ENCODE measurements around the gene CYFIP1.

CYFIP1 gene

GRCh38 chr15:22918056-22918455, 62.1 kb downstream of the CYFIP1 start:
- DNase-seq (ENCODE audit: low read depth in 2 of 2), result no peak

- DNase-seq (ENCODE audit: low read depth in 2 of 2), result no peak
These were observed 62.6 kb downstream of the CYFIP1 start for GRCh38 chr15:22917556-22917955.

- no peak for DNase-seq (ENCODE audit: low read depth in 2 of 2)
These were observed 63.4 kb downstream of the CYFIP1 start for GRCh38 chr15:22916606-22917350.

GRCh38 chr15:22915866-22916515, 64.2 kb downstream of the CYFIP1 start:
- DNase-seq (ENCODE audit: low read depth in 2 of 2), result no peak

- DNase-seq (ENCODE audit: low read depth in 2 of 2), result no peak
These were observed 66.4 kb downstream of the CYFIP1 start for GRCh38 chr15:22913646-22914380.

GRCh38 chr15:22912256-22912655, 67.9 kb downstream of the CYFIP1 start:
- DNase-seq (ENCODE audit: low read depth in 2 of 2), result no peak

GRCh38 chr15:22911306-22911705, 68.9 kb downstream of the CYFIP1 start:
- no peak for DNase-seq (ENCODE audit: low read depth in 2 of 2)

GRCh38 chr15:22908830-22909229, 71.3 kb downstream of the CYFIP1 start:
- DNase-seq (ENCODE audit: low read depth in 2 of 2), result no peak

- DNase-seq (ENCODE audit: low read depth in 2 of 2), result no peak
These were observed 72.8 kb downstream of the CYFIP1 start for GRCh38 chr15:22907161-22907950.

GRCh38 chr15:22904736-22905135, 75.4 kb downstream of the CYFIP1 start:
- no peak for DNase-seq (ENCODE audit: low read depth in 2 of 2)

GRCh38 chr15:22903961-22904534, 76.1 kb downstream of the CYFIP1 start:
- DNase-seq (ENCODE audit: low read depth in 2 of 2), result no peak

- DNase-seq (ENCODE audit: low read depth in 2 of 2), result no peak
These were observed 76.7 kb downstream of the CYFIP1 start for GRCh38 chr15:22903427-22903826.

- no peak for DNase-seq (ENCODE audit: low read depth in 2 of 2)
These were observed 77.2 kb downstream of the CYFIP1 start for GRCh38 chr15:22902981-22903380.

- no peak for DNase-seq (ENCODE audit: low read depth in 2 of 2)
These were observed 77.6 kb downstream of the CYFIP1 start for GRCh38 chr15:22902578-22902977.

GRCh38 chr15:22902046-22902445, 78.1 kb downstream of the CYFIP1 start:
- no peak for DNase-seq (ENCODE audit: low read depth in 2 of 2)

- peak; percentile 7 to 39 for DNase-seq (ENCODE audit: low read depth in 2 of 2)
These were observed 84.5 kb downstream of the CYFIP1 start for GRCh38 chr15:22895465-22896190.

GRCh38 chr15:22893881-22894280, 86.3 kb downstream of the CYFIP1 start:
- DNase-seq (ENCODE audit: low read depth in 2 of 2), result no peak

- no peak for DNase-seq (ENCODE audit: low read depth in 2 of 2)
These were observed 87.1 kb downstream of the CYFIP1 start for GRCh38 chr15:22893081-22893480.

- DNase-seq (ENCODE audit: low read depth in 2 of 2), result no peak
These were observed 87.8 kb downstream of the CYFIP1 start for GRCh38 chr15:22892333-22892732.

- DNase-seq (ENCODE audit: low read depth in 2 of 2), result no peak
These were observed 88.5 kb downstream of the CYFIP1 start for GRCh38 chr15:22891426-22892210.
